H1 (cell line): Measurements from ENCODE around the gene PLK5. TPM values are rescaled to one million over a fixed set of nuclear protein-coding genes. Genes with fewer than 3 reads are reported as not detected.

Experiments
- CTCF ChIA-PET: fragments of 300-600 bp; sonication (Branson Sonifier 250); formaldehyde crosslinking; loops from one replicate; lab custom pipeline; 2021; ENCODE audit not compliant: partially characterized antibody; lab: Charles Lee
- POLR2A ChIA-PET: fragments of 300-600 bp; sonication (Branson Sonifier 250); formaldehyde crosslinking; loops from one replicate; lab custom pipeline; 2021; ENCODE audit warnings: inconsistent platforms; ENCODE audit not compliant: partially characterized antibody; lab: Charles Lee
- DNase-seq, 2 experiments: peaks; one replicate each; pipeline versions ENCODE4 v3.0.0 to v3.0.0-alpha.2; 2010 to 2022; ENCODE audit warnings: low spot score in 2 of 2, low read depth in 1 of 2, mixed read lengths in 1 of 2
- FAIRE-seq: peaks from 2 replicates; lab custom pipeline; 2011; peaks lifted over from hg19 to GRCh38; lab: Jason Lieb, UNC
- H2AFZ ChIP-seq: 2 replicates; pipeline ENCODE4 v1.8.1; 2012; ENCODE audit warnings: low read length, inconsistent platforms
- H2AK5ac ChIP-seq: 2 replicates; pipeline ENCODE4 v1.6.1; 2013; ENCODE audit warnings: low read depth, low read length
- H2BK120ac ChIP-seq: replicated peaks from 2 replicates; pipeline ENCODE3; 2013; ENCODE audit warnings: low read depth, low read length, inconsistent platforms
- H2BK12ac ChIP-seq: 2 replicates; pipeline ENCODE4 v1.6.1; 2013; ENCODE audit warnings: low read depth, low read length
- H2BK15ac ChIP-seq: 2 replicates; pipeline ENCODE4 v1.6.1; 2013; ENCODE audit warnings: low read length
- H2BK20ac ChIP-seq: 2 replicates; pipeline ENCODE4 v1.6.1; 2013; ENCODE audit warnings: low read length
- H2BK5ac ChIP-seq: 2 replicates; pipeline ENCODE4 v1.6.1; 2013; ENCODE audit warnings: low read depth, low read length
- H3K14ac ChIP-seq: 2 replicates; pipeline ENCODE4 v1.6.1; 2013; ENCODE audit warnings: inconsistent platforms; ENCODE audit not compliant: insufficient read length
- H3K18ac ChIP-seq: 2 replicates; pipeline ENCODE4 v1.6.1; 2013; ENCODE audit warnings: low read length; ENCODE audit errors: extremely low read depth
- H3K23ac ChIP-seq: 2 replicates; pipeline ENCODE4 v1.6.1; 2013; ENCODE audit warnings: inconsistent platforms; ENCODE audit not compliant: insufficient read length
- H3K23me2 ChIP-seq: 2 replicates; pipeline ENCODE4 v1.6.1; 2013; ENCODE audit warnings: low read depth, low read length
- H3K27ac ChIP-seq: 2 replicates; pipeline ENCODE4 v1.6.1; 2011; ENCODE audit warnings: low read depth, low read length, inconsistent platforms
- H3K27me3 ChIP-seq, 4 experiments: replicated peaks in 1 of 4; 1 replicate in 1 of 4; 2 replicates in 3 of 4; pipeline versions ENCODE4 v1.6.1 to v1.8.1; 2011 to 2013; ENCODE audit warnings: low read length in 3 of 4, mild to moderate bottlenecking in 3 of 4, inconsistent platforms in 2 of 4, mixed read lengths in 2 of 4, moderate library complexity in 1 of 4; ENCODE audit not compliant: control insufficient read depth in 3 of 4, insufficient read depth in 3 of 4; ENCODE audit errors: extremely low read depth in 1 of 4
- H3K36me3 ChIP-seq, 4 experiments: 2 replicates each; pipeline versions ENCODE4 v1.6.1 to v1.8.1; 2011 to 2013; ENCODE audit warnings: mild to moderate bottlenecking in 4 of 4, low read length in 3 of 4, moderate library complexity in 2 of 4, control low read depth in 1 of 4, inconsistent platforms in 1 of 4; ENCODE audit not compliant: insufficient read depth in 4 of 4, control insufficient read depth in 2 of 4
- H3K4ac ChIP-seq: replicated peaks from 2 replicates; pipeline ENCODE3; 2013; ENCODE audit warnings: low read length, low read depth, mixed read lengths, inconsistent platforms; ENCODE audit not compliant: insufficient read length
- H3K4me1 ChIP-seq, 4 experiments: replicated peaks in 1 of 4; 1 replicate in 1 of 4; 2 replicates in 3 of 4; pipeline versions ENCODE4 v1.6.1 to v1.8.1; 2011 to 2013; ENCODE audit warnings: low read length in 3 of 4, inconsistent platforms in 2 of 4, mixed read lengths in 1 of 4; ENCODE audit not compliant: insufficient read depth in 4 of 4, control insufficient read depth in 3 of 4
- H3K4me2 ChIP-seq, 2 experiments: 2 replicates each; pipeline versions ENCODE4 v1.6.1 to v1.8.1; 2011 to 2013; ENCODE audit warnings: low read depth in 2 of 2, low read length in 2 of 2, control low read depth in 1 of 2, inconsistent platforms in 1 of 2, mild to moderate bottlenecking in 1 of 2; ENCODE audit not compliant: insufficient read depth in 1 of 2
- H3K4me3 ChIP-seq, 4 experiments: fragments of 200-600, 300-600 bp in 1 of 4; sonication (generic), shearing (Covaris generic), sonication (Bioruptor Twin) in 1 of 4; 2 replicates each; pipeline versions ENCODE4 v1.5.1 to v1.8.1; 2011 to 2016; ENCODE audit warnings: low read length in 4 of 4, low read depth in 3 of 4, control low read depth in 2 of 4, inconsistent platforms in 2 of 4, mild to moderate bottlenecking in 2 of 4, mixed read lengths in 1 of 4, moderate library complexity in 1 of 4; ENCODE audit not compliant: insufficient read depth in 2 of 4; ENCODE audit errors: extremely low read depth in 1 of 4
- H3K56ac ChIP-seq: replicated peaks from 2 replicates; pipeline ENCODE3; 2013; ENCODE audit warnings: low read depth, mild to moderate bottlenecking, mixed read lengths, low read length, inconsistent platforms; ENCODE audit not compliant: insufficient read length
- H3K79me1 ChIP-seq: 2 replicates; pipeline ENCODE4 v1.6.1; 2013; ENCODE audit warnings: low read depth, low read length, control low read depth
- H3K79me2 ChIP-seq, 2 experiments: 2 replicates each; pipeline versions ENCODE4 v1.6.1 to v1.8.1; 2012 to 2013; ENCODE audit warnings: low read length in 2 of 2, mild to moderate bottlenecking in 2 of 2, inconsistent platforms in 1 of 2; ENCODE audit not compliant: insufficient read depth in 2 of 2, control insufficient read depth in 1 of 2
- H3K9ac ChIP-seq, 4 experiments: replicated peaks in 1 of 4; 1 replicate in 1 of 4; 2 replicates in 3 of 4; pipeline versions ENCODE4 v1.6.1 to v1.8.1; 2011 to 2013; ENCODE audit warnings: low read depth in 3 of 4, low read length in 3 of 4, control low read depth in 2 of 4, mild to moderate bottlenecking in 2 of 4, moderate library complexity in 2 of 4, inconsistent platforms in 1 of 4; ENCODE audit errors: extremely low read depth in 1 of 4
- H3K9me3 ChIP-seq, 2 experiments: 2 replicates each; pipeline versions ENCODE4 v1.6.1 to v1.8.1; 2012 to 2013; ENCODE audit warnings: mild to moderate bottlenecking in 2 of 2, moderate library complexity in 2 of 2, control low read depth in 1 of 2, inconsistent platforms in 1 of 2, low read depth in 1 of 2, low read length in 1 of 2, mixed read lengths in 1 of 2; ENCODE audit not compliant: insufficient read depth in 2 of 2
- H4K20me1 ChIP-seq, 2 experiments: replicated peaks in 1 of 2; 2 replicates each; pipeline versions ENCODE3 to v1.8.1; 2011 to 2013; ENCODE audit warnings: inconsistent platforms in 2 of 2, low read length in 2 of 2, mild to moderate bottlenecking in 1 of 2; ENCODE audit not compliant: insufficient read depth in 2 of 2, control insufficient read depth in 1 of 2
- H4K5ac ChIP-seq: 2 replicates; pipeline ENCODE4 v1.6.1; 2013; ENCODE audit warnings: low read length, low read depth, mixed read lengths, inconsistent platforms; ENCODE audit not compliant: insufficient read length
- H4K8ac ChIP-seq: 2 replicates; pipeline ENCODE4 v1.8.0; 2013; ENCODE audit warnings: mild to moderate bottlenecking, moderate library complexity, low read length, inconsistent platforms; ENCODE audit not compliant: insufficient read depth; ENCODE audit errors: extremely low read depth
- H4K91ac ChIP-seq: replicated peaks from 2 replicates; pipeline ENCODE3; 2013; ENCODE audit warnings: low read length, mixed read lengths, inconsistent platforms; ENCODE audit not compliant: insufficient read length
- RFX5 ChIP-seq: IDR thresholded peaks from 2 replicates; pipeline ENCODE4 v1.6.1; 2011; ENCODE audit warnings: low read depth, low read length, improper control_type of control experiment, borderline replicate concordance
- WGBS, 2 experiments: shearing (Covaris generic) in 1 of 2; methylation state at CpG; one replicate each; pipeline versions ENCODE4 v1.1.6 to v1.1.7; 2013 to 2015; ENCODE audit warnings: low lambda C conversion rate in 2 of 2, mixed read lengths in 2 of 2, inconsistent platforms in 1 of 2, low coverage in 1 of 2, missing lambda C conversion rate in 1 of 2; ENCODE audit not compliant: insufficient replicate concordance in 2 of 2, insufficient coverage in 1 of 2, insufficient read length in 1 of 2; ENCODE audit errors: extremely low coverage in 1 of 2, missing lambda C conversion rate in 1 of 2; 5-methylcytosine and 5-hydroxymethylcytosine counted together
- polyA plus RNA-seq, 7 experiments: library from polyadenylated mRNA; depleted of rRNA in 3 of 7; stranded (reverse) in 5 of 7; unstranded in 2 of 7; fragments of >200 nt in 5 of 7; fragments of 200-250 nt in 2 of 7; gene quantifications; 1 replicate in 5 of 7; 2 replicates in 1 of 7; 4 replicates in 1 of 7; pipeline versions ENCODE4 v1.2.1 to v1.2.3, GENCODE V29; 2011 to 2013; ENCODE audit warnings: missing spikeins in 2 of 7, mixed read lengths in 2 of 7
- total RNA-seq: library from RNA; stranded (reverse); fragmentation: NEBNext Ultra II Directional; extraction: Animal tissue kit (Norgen Biotek cat#: 25700); gene quantifications from 2 replicates; pipeline ENCODE4 v1.2.1, GENCODE V29; 2021

PLK5 gene
- total and polyA plus RNA-seq, 2 of the 8 experiments (the other 6 are each of a cell fraction or from before 2014, with no cell fraction given), result 0.43 to 0.45 TPM

DNA sequence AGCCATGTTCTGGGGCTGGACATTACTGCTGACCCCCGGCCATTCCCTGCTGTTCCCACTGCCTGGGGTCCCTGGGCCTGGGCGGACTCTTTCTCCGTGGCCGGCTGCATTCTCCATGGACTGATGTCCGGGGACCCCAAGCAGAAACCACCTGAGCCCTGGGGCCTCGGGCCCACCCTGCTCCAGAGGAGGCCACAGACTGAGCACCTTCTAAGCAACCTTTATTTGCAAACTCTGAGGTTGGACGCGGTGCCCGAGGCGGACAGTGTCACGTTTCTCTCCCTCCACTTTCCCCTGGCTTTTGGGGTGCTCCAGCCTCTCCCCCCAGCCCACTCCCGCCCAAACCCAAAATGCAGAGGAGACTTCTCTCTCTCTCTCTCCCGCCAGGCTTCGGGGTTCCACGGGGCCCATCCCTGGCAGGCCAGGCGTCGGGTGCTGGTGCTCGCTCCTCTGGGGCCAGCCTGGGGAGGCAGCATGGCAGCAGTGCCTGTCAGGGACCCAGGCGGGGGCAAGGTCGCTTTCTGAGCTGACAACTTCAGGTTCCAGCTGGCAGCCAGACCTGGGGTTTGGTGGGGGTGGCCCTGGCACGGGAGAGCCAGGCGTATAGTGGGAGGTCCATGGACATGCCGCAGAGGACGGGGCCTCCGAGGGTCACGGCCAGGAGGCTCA is 42.5 kb upstream of the PLK5 start:
- WGBS, 2 experiments, result 90% methylated on average over 22 of the region's 26 CpGs; no CpG with 5 or more reads in 1 of the 2 experiments
- H3K18ac ChIP-seq, result no peak overlapping the region
- H3K9me3 ChIP-seq, result no peaks in the 10 kb centered on the region
- no peaks in the 10 kb centered on the region for H3K27me3 ChIP-seq
- ChIA-PET POLR2A (interaction anchor here (0.8 to 1.4 kb wide), 5 partner anchors 12 to 51 kb away, joined by 3 read pairs; no protein-coding TSS in a partner anchor), CTCF (interaction anchor here (0.8 to 1.1 kb wide), 2 partner anchors 16 to 33 kb away, joined by 3 to 4 read pairs; no protein-coding TSS in a partner anchor)
- no peak overlapping the region for H2BK20ac ChIP-seq
- H3K27ac ChIP-seq, result no peak overlapping the region
- H3K79me2 ChIP-seq, result peaks cover 0 to 4% of the 10 kb centered on the region in 2 experiments; a peak in 1 of 4 replicates
- no peak for TF ChIP-seq RFX5
- DNase-seq (no peak), FAIRE-seq (no peak)
- peaks cover 7% of the 10 kb centered on the region for H3K23me2 ChIP-seq
- no peak overlapping the region for H2AK5ac ChIP-seq
- H2BK12ac ChIP-seq, result no peak overlapping the region
- H3K14ac ChIP-seq, result no peak overlapping the region
- H2BK15ac ChIP-seq, result no peak overlapping the region
- peaks cover 2% of the 10 kb centered on the region in 2 experiments for H4K20me1 ChIP-seq
- no peaks in the 10 kb centered on the region; a peak in 3 of 7 replicates for H3K4me1 ChIP-seq
- no peak overlapping the region for H3K23ac ChIP-seq
- no peak overlapping the region for H3K4me2 ChIP-seq
- H4K8ac ChIP-seq, result no peak overlapping the region
- H2AFZ ChIP-seq, result no peak overlapping the region
- no peak overlapping the region for H2BK120ac ChIP-seq
- no peak overlapping the region for H3K4me3 ChIP-seq
- no peak overlapping the region for H3K9ac ChIP-seq
- H2BK5ac ChIP-seq, result no peak overlapping the region
- H3K4ac ChIP-seq, result no peak overlapping the region
- H3K56ac ChIP-seq, result no peak overlapping the region
- H4K91ac ChIP-seq, result no peak overlapping the region
- no peak overlapping the region for H4K5ac ChIP-seq
- H3K36me3 ChIP-seq, result peaks cover 0 to 3% (median 1%) of the 10 kb centered on the region in 4 experiments; a peak in 1 of 8 replicates
- peaks cover under 1% of the 10 kb centered on the region; the same call in 1 of the 2 replicates for H3K79me1 ChIP-seq
